Cerebellar cortex (tissue), 1 donor: ENCODE data around the gene MYO18B.

ENCODE experiments used
- DNase-seq: peaks from one replicate; pipeline ENCODE4 v3.0.0-alpha.2; 2015; ENCODE audit warnings: low spot score

MYO18B gene

GRCh38 chr22:25853501-25854284 is 111.7 kb downstream of the MYO18B start:
- no peak for DNase-seq

DNA sequence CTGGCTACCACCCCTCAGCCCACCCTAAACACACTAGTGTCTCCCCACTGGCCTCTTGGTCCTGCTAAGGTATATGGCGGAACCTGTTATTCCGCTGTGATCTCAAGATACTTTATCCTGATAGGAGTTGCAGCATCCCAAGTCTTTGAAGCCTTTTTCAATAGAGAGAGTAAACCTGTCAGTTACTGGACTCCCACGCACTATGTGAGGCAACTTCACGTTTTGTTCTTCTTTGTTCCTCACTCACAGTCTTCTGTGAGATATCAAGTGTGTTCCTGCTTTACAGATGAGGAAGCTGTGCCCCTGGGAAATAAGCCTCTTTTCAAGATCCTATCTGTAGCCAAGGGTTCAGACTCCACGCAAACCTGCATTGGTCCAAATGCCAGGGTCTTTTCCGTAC is 127.8 kb downstream of the MYO18B start:
- DNase-seq: no peak

- DNase-seq: no peak
Measured at GRCh38 chr22:25874327-25874726, 132.3 kb downstream of the MYO18B start.

GRCh38 chr22:25875461-25875860 is 133.5 kb downstream of the MYO18B start:
- no peak for DNase-seq

- DNase-seq: no peak
Measured at GRCh38 chr22:25876871-25877270, 134.9 kb downstream of the MYO18B start.

DNA sequence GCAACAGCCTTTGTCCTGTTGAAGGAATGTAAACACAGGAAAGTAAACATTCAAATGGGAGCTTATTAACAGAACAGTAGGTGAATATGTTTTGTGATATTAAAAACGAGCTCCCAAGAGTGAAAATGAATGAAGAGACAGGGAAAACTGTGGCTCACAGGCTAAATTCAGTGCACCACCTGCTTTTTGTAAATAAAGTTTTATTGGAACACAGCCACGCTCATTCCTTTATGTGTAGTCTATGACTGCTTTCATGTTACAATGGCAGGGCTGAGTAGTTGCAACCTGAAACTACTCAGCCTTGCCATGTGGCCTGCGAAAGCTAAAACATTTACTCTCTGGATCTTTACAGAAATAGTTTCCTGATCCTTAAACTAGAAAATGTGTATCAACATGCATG is 136.9 kb downstream of the MYO18B start:
- no peak for DNase-seq

DNA sequence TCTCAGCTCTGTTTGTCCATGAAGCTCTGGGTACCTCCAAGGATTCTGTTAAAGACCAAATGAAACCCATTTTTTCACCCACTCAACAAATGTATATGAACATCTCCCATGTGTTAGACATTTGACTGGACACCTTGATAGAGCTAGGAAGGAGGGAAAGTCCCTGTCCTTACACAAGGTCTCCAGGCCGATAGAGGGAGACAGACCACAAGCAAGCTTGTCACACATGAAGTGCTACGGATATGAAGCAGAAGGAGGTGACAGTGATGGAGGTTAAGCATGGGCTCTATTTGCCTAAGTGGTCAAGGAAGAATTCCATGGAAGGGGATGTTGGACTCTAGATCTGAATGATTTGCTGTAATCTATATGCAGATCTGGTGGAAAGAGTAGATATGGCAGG is 138.5 kb downstream of the MYO18B start:
- peak; percentile 4 for DNase-seq

- DNase-seq: no peak
Measured at GRCh38 chr22:25881210-25881755, 139.3 kb downstream of the MYO18B start.

- DNase-seq: no peak
Measured at GRCh38 chr22:25882360-25882759, 140.4 kb downstream of the MYO18B start.

DNA sequence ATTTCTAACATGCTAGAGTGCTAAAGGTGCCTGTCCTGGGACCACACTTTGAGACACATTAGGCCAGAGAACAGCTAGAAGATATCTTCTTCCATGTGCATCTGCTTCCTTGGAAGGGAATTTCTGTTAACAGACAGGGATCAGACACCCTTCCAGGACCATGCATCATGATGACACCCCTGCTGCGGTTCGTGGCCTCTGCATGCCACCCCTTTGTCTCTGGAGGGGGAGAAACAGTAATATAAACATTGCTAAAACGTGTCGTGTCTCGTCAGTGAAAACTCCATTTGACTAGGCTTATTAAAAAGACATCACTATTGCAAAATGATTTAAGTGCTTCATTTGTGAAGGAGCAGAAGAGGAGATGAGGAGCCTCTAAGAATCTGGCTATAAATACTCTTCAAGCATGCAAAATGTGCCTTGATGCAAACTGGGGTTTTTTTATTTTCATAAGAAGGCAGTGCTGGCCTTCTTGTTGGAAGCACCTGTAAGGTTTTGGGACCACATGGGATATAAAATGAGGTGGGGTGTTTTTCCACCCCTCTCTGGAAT is 141.6 kb downstream of the MYO18B start:
- no peak for DNase-seq

GRCh38 chr22:25884121-25884520 is 142.1 kb downstream of the MYO18B start:
- no peak for DNase-seq

DNA sequence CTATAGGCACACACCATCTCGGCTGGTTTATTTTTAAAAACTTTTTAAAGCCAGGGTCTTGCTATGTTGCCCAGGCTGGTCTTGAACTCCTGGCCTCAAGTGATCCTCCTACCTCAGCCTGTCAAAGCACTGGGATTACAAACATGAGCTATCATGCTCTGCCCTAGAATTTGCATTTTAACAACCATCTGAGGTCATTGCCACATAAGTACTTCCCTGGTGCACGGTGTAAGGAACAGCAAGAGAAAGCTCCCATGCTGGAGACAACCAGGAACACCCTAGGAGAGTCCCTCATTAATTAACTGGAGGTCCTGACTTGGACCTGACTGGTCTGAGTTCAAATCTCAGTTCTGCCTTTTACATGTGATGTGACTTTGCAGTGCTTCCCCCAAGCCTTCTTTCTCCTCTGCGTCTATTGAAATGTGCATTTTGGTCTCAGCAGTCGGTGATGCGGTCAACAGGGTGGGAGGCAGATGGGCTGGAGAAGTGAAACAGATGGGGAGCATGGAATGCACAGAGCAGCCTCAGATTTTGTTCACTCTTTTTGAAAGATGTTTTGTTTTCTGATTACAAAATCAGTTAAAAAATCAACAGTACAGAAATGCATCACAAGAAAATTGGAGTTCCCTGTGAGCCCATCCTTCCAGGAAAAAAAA is 146.5 kb downstream of the MYO18B start:
- DNase-seq: peak; percentile 46

DNA sequence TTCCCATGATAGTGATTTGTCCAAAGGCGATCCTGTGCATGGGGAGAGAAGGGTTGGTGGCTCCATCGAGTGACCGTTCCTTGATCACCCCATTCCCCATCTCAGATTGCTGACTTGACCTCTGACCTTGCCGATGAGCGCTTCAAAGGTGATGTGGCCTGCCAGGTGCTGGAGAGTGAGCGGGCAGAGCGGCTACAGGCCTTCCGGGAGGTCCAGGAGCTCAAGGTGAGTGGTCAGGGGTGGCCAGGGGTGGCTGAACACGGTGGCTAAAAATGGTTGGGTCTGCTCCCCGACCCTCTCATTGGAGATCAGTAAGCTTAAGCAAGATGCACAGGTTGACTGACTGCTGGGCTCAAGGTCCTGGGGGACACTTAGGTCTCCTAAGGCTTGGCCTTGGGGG is 148.7 kb downstream of the MYO18B start:
- DNase-seq: no peak

DNA sequence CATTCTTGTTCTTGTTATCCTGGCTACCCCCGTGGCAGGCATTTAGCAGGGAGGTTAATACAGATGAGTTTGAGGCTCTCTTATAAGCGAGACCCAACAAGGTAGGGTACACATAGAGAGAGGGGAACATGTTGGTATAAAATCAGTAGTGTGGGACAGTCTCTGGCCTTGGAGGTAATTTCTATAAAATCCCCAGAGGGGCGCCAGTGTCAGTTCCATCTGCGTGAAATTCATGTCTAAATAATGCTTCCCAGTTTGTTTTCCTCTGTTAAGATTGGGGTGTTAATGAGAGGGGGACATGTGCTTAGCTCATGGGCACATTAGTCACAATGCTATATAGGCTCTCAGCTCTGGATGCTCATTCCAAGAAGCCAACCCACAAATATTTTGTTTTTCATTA is 150.7 kb downstream of the MYO18B start:
- DNase-seq: no peak

GRCh38 chr22:25895678-25896077 is 153.7 kb downstream of the MYO18B start:
- no peak for DNase-seq

- DNase-seq: peak; percentile 7
Measured at GRCh38 chr22:25896098-25896497, 154.1 kb downstream of the MYO18B start.

- no peak for DNase-seq
Measured at GRCh38 chr22:25896592-25896991, 154.6 kb downstream of the MYO18B start.

- peak; percentile 20 for DNase-seq
Measured at GRCh38 chr22:25898707-25899365, 156.8 kb downstream of the MYO18B start.

GRCh38 chr22:25899566-25899965 is 157.6 kb downstream of the MYO18B start:
- peak; percentile 60 for DNase-seq

DNA sequence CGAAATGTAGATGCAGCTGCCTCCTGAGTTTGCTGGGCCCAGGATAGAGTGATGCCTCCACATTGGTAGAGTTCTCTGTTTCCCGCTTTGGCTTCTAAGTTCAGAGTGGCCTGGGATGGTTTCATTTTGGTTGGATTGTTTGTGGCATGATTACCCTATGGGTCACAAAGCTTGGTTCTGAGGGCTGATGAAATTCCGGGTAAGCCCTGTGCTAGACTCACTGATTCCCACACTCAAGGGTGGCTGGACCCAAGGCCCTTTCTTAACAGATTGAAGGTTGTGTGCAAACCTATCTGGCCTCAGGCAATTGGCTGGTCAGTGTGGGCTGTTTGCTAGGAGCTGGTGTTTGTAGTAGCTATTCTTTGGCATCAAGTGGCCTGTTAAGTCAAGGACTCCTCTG is 158.4 kb downstream of the MYO18B start:
- peak; percentile 3 for DNase-seq

GRCh38 chr22:25900880-25901279 is 158.9 kb downstream of the MYO18B start:
- DNase-seq: peak; percentile 25

DNA sequence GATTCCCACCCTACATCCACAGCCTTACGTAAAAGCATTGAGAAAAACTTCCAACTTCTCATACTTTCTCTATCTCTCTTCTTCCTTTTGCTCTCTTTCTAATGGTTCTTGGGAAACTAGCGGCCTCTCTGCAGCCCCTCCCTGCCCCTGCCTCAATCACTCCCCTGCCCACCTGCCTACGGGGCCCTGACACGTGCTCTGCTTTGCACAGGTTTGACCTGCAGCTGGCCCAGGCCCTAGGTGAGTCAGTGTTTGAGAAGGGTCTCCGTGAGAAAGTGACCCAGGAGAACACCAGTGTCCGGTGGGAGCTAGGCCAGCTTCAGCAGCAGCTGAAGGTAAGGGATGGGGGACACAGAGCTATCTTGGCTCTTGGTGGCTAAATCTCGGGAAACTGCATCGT is 160.4 kb downstream of the MYO18B start:
- DNase-seq: no peak

DNA sequence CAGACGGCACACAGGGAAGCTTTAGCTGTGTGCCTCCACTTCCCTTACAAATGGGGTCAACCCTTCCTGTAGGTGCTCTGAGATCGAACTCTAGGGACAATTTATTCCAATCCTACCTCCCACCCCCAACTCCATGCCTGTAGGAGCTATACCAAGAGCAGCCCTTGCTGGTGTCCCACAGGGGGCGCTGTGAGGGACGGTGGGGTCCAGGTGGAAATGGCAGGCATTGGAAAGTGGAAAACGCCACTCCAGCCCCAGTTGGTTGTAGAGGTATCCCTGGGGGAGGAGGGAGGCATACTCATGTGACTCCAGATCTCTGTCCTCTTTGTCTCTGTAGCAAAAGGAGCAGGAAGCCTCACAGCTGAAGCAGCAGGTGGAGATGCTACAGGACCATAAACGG is 161.3 kb downstream of the MYO18B start:
- peak; percentile 5 for DNase-seq
